HepG2 (cell line): Measurements from ENCODE around the gene OR10A6. TPM values are rescaled to one million over a fixed set of nuclear protein-coding genes. Genes with fewer than 3 reads are reported as not detected.

ENCODE experiments used
- ATAC-seq: fragments of 200-7000 bp; cut with Tn5 transposase; 3 replicates; pipeline ENCODE4 v1.9.1; 2020; ENCODE audit warnings: mild to moderate bottlenecking, moderate library complexity
- BruUV-seq: library from RNA; stranded (reverse); fragments of 400-500 nt; replicated peaks from 2 replicates; lab custom pipeline; 2021; lab: Mats Ljungman, UMichigan
- CTCF ChIA-PET: fragments of 300-600 bp; formaldehyde crosslinking; extraction: SDS; loops from one replicate; lab custom pipeline; 2021; ENCODE audit warnings: low total read pairs, inconsistent platforms, low intra/inter-chr PET ratio; lab: Yijun Ruan, JAX
- POLR2A ChIA-PET: fragments of 350-600 bp; sonication (Branson Sonifier 250); formaldehyde crosslinking; loops from one replicate; lab custom pipeline; 2020; ENCODE audit warnings: antibody characterized with exemption, inconsistent platforms; lab: Yijun Ruan, JAX
- DNase-seq: peaks from one replicate; pipeline ENCODE4 v3.0.0-alpha.2; 2015; ENCODE audit warnings: low spot score
- FAIRE-seq: peaks from 3 replicates; lab custom pipeline; 2011; peaks lifted over from hg19 to GRCh38; lab: Jason Lieb, UNC
- H2AFZ ChIP-seq: one replicate; pipeline ENCODE4 v1.6.1; 2011; ENCODE audit warnings: low read length, inconsistent platforms
- H3K27ac ChIP-seq: fragments of 300-600 bp; 3 replicates; pipeline ENCODE4 v1.8.0; 2011; ENCODE audit warnings: mixed run types, mild to moderate bottlenecking, mixed read lengths, low read length, inconsistent platforms; ENCODE audit not compliant: insufficient read depth; ENCODE audit errors: extremely low read length
- H3K27me3 ChIP-seq, 2 experiments: fragments of 200-600 bp in 1 of 2; 2 replicates in 1 of 2; 3 replicates in 1 of 2; pipeline versions ENCODE4 v1.6.0 to v1.8.0; 2011; ENCODE audit warnings: low read length in 2 of 2, mild to moderate bottlenecking in 2 of 2, moderate library complexity in 2 of 2, inconsistent platforms in 1 of 2; ENCODE audit not compliant: insufficient read depth in 2 of 2, control insufficient read depth in 1 of 2
- H3K36me3 ChIP-seq, 2 experiments: fragments of 200-600 bp in 1 of 2; replicated peaks in 1 of 2; 2 replicates in 1 of 2; 3 replicates in 1 of 2; pipeline versions ENCODE4 v1.5.1 to v1.8.0; 2011; ENCODE audit warnings: low read length in 2 of 2, inconsistent platforms in 1 of 2; ENCODE audit not compliant: insufficient read depth in 2 of 2, control insufficient read depth in 1 of 2
- H3K4me1 ChIP-seq: 2 replicates; pipeline ENCODE4 v1.5.1; 2012; ENCODE audit warnings: low read length, inconsistent platforms; ENCODE audit not compliant: insufficient read depth
- H3K4me2 ChIP-seq: 2 replicates; pipeline ENCODE4 v1.6.0; 2011; ENCODE audit warnings: low read depth, low read length, inconsistent platforms
- H3K4me3 ChIP-seq, 3 experiments: fragments of 200-600 bp in 1 of 3; sonication (generic), shearing (Covaris generic) in 1 of 3; replicated peaks in 1 of 3; 2 replicates each; pipeline ENCODE4 v1.5.1; 2011 to 2016; ENCODE audit warnings: low read length in 3 of 3, inconsistent platforms in 2 of 3, low read depth in 2 of 3, mild to moderate bottlenecking in 2 of 3, control low read depth in 1 of 3, mixed read lengths in 1 of 3; ENCODE audit not compliant: insufficient read depth in 1 of 3
- H3K79me2 ChIP-seq: one replicate; pipeline ENCODE4 v1.6.1; 2011; ENCODE audit warnings: low read length, inconsistent platforms; ENCODE audit not compliant: insufficient read depth
- H3K9ac ChIP-seq: 2 replicates; pipeline ENCODE4 v1.6.0; 2011; ENCODE audit warnings: mild to moderate bottlenecking, low read depth, low read length, inconsistent platforms; ENCODE audit not compliant: insufficient read depth
- H3K9me3 ChIP-seq: 2 replicates; pipeline ENCODE4 v1.5.1; 2012; ENCODE audit warnings: mild to moderate bottlenecking, low read length
- H4K20me1 ChIP-seq: 2 replicates; pipeline ENCODE4 v1.6.0; 2011; ENCODE audit warnings: inconsistent platforms, mild to moderate bottlenecking, low read length, moderate library complexity; ENCODE audit not compliant: insufficient read depth
- CBFB ChIP-seq: sonication (generic); formaldehyde crosslinking; IDR thresholded peaks from 2 replicates; pipeline ENCODE4 v1.4.0; 2020; ENCODE audit warnings: missing genetic modification reagents
- HCFC1 ChIP-seq: fragments of 150-350 bp; IDR thresholded peaks from 2 replicates; pipeline ENCODE4 v1.6.1; 2014; ENCODE audit warnings: low read depth, low read length
- KDM5B ChIP-seq: sonication (generic); formaldehyde crosslinking; IDR thresholded peaks from 2 replicates; pipeline ENCODE4 v1.4.0; 2020; ENCODE audit warnings: missing genetic modification reagents, mild to moderate bottlenecking, borderline replicate concordance
- MED13 ChIP-seq: sonication (generic); formaldehyde crosslinking; IDR thresholded peaks from 2 replicates; pipeline ENCODE4 v1.5.0; 2020; ENCODE audit warnings: missing genetic modification reagents
- MIXL1 ChIP-seq: IDR thresholded peaks from 2 replicates; pipeline ENCODE4 v1.6.1; 2016
- NCOA5 ChIP-seq: sonication (generic); formaldehyde crosslinking; IDR thresholded peaks from 2 replicates; pipeline ENCODE4 v1.4.0; 2020; ENCODE audit warnings: missing genetic modification reagents
- NR1H2 ChIP-seq: sonication (generic); formaldehyde crosslinking; IDR thresholded peaks from 2 replicates; pipeline ENCODE4 v1.8.1; 2022; ENCODE audit warnings: low read depth, missing genetic modification reagents, borderline replicate concordance
- NR2F1 ChIP-seq, 2 experiments: fragments of 450-650 bp in 1 of 2; formaldehyde crosslinking in 1 of 2; IDR thresholded peaks; 2 replicates each; pipeline versions ENCODE4 v1.5.0 to v1.6.1; 2016 to 2020; ENCODE audit warnings: mild to moderate bottlenecking in 1 of 2, missing compliant biosample characterization in 1 of 2, missing genetic modification reagents in 1 of 2, moderate library complexity in 1 of 2
- TBX3 ChIP-seq: fragments of 450-650 bp; IDR thresholded peaks from 2 replicates; pipeline ENCODE4 v1.6.1; 2017; ENCODE audit warnings: antibody characterized with exemption, mild to moderate bottlenecking, inconsistent platforms, borderline replicate concordance
- ZNF235 ChIP-seq: sonication (generic); formaldehyde crosslinking; IDR thresholded peaks from 2 replicates; pipeline ENCODE4 v1.8.1; 2023; ENCODE audit warnings: mild to moderate bottlenecking, missing genetic modification reagents, borderline replicate concordance
- ZNF556 ChIP-seq: sonication (generic); formaldehyde crosslinking; IDR thresholded peaks from 2 replicates; pipeline ENCODE4 v1.4.0; 2020; ENCODE audit warnings: mild to moderate bottlenecking, missing genetic modification reagents, borderline replicate concordance
- ZNF567 ChIP-seq: sonication (generic); formaldehyde crosslinking; IDR thresholded peaks from 2 replicates; pipeline ENCODE4 v1.8.1; 2023; ENCODE audit warnings: mild to moderate bottlenecking, missing genetic modification reagents, borderline replicate concordance
- WGBS: methylation state at CpG from one replicate; pipeline ENCODE4 v1.1.6; 2017; ENCODE audit warnings: low lambda C conversion rate; 5-methylcytosine and 5-hydroxymethylcytosine counted together
- in situ Hi-C: cut with HindIII; loops from 2 replicates; pipeline ENCODE4 v1.10.0; 2017; ENCODE audit warnings: low pct_unique_long_range_greater_than_20kb; ENCODE audit not compliant: extremely low pct_ligation_motif_present
- intact Hi-C: fragments of 100-400 bp; cut with micrococcal nuclease; formaldehyde crosslinking; loops from one replicate; pipeline ENCODE4 v1.10.0; 2022; ENCODE audit not compliant: unreplicated experiment
- polyA plus RNA-seq, 8 experiments: library from polyadenylated mRNA; depleted of rRNA in 3 of 8; stranded (reverse) in 7 of 8; unstranded in 1 of 8; fragments of >200 nt; fragmentation: Illumina TruSeq in 4 of 8; extraction: Trizol in 4 of 8; gene quantifications; 2 replicates each; pipeline versions ENCODE4 v1.2.1 to v1.2.3, GENCODE V29; 2011 to 2016; ENCODE audit warnings: low read depth in 4 of 8, missing spikeins in 1 of 8, mixed read lengths in 1 of 8; ENCODE audit not compliant: insufficient read depth in 1 of 8
- total RNA-seq, 5 experiments: library from RNA; depleted of rRNA; stranded (reverse); fragments of >200 nt; fragmentation: Illumina TruSeq; extraction: Trizol; gene quantifications; 2 replicates each; pipeline ENCODE4 v1.2.3, GENCODE V29; 2016; ENCODE audit warnings: low read depth in 1 of 5
- TF ChIP-seq, protein P1 (sequence below): sonication (generic); formaldehyde crosslinking; IDR thresholded peaks from 2 replicates; pipeline ENCODE4 v1.5.0; 2020; ENCODE audit warnings: mild to moderate bottlenecking, missing genetic modification reagents

The OR10A6 gene
- total and polyA plus RNA-seq, 2 of the 13 experiments (the other 11 are each of a cell fraction or from before 2014, with no cell fraction given) = not detected

DNA sequence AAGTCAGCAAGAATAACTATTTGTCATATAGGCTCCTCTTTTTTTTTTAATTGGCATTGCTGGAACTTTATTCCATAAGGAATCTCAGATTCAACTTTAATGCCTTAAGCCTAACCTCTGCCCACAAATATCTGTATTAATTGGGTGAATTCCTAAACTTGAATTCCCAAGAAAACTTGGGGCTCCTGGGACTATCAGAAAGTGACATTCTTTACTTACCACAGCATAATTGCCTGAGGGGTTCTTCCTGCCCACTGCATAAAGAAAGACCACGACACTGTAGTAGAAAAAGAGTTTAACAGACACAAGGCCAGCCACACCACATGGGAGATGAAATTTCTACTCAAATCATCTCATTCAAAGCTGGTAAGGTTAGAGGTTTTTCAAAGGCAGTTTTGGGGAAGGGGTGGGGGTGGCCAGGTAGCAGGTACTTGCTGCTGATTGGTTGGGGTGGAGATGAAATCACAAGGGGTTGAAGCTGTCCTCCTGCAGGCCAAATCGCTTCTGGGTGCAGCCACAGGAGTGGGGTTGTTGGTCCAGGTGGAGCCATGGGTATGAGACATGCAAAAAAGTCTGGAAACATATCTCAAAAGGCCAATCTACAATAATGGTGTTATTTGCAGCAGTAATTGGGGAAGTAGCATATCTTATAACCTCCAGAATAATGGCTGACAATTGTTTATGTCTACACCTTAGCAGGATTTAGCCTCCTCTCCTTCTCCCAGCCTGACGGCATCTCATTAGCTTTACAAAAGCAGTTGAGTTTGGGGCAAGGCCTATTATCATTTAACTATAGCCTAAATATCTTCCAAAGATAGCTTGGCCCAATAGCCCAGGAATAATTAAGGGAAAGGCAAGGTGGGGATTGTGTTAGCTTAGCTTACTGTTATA is 38.9 kb upstream of the OR10A6 start (continued):
- TF ChIP-seq NR2F1 (CRISPR knock-in tag; IDR thresholded peaks at IDR 0.05) (no peak), ZNF235 (CRISPR knock-in tag) (no peak), HCFC1 (no peak), MIXL1 (CRISPR knock-in tag) (no peak), ZNF567 (CRISPR knock-in tag) (no peak), KDM5B (no peak), NCOA5 (no peak), NR1H2 (CRISPR knock-in tag) (no peak)

DNA sequence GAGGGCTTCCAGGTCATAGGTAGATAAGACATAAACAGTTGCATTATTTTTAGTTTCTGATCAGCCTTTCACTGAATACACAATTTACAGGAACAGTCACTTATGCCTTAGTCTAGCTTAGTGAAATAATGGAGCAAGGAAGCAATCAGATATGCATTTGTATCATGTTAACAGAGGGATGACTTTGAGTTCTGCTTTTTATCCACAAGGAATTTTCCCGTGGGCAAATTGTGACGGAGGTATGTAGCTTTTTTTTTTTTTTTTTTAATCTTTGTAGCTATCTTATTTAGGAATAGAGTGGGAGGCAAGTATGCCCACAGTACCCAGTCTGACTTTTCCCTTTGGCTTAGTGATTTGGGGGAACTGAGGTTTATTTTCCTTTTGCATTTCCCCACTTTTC is 37.6 kb upstream of the OR10A6 start:
- H3K4me3 ChIP-seq = no peak overlapping the region
- no peak overlapping the region for H3K9ac ChIP-seq
- H3K4me1 ChIP-seq = no peaks in the 10 kb centered on the region
- TF ChIP-seq, protein P1, sequence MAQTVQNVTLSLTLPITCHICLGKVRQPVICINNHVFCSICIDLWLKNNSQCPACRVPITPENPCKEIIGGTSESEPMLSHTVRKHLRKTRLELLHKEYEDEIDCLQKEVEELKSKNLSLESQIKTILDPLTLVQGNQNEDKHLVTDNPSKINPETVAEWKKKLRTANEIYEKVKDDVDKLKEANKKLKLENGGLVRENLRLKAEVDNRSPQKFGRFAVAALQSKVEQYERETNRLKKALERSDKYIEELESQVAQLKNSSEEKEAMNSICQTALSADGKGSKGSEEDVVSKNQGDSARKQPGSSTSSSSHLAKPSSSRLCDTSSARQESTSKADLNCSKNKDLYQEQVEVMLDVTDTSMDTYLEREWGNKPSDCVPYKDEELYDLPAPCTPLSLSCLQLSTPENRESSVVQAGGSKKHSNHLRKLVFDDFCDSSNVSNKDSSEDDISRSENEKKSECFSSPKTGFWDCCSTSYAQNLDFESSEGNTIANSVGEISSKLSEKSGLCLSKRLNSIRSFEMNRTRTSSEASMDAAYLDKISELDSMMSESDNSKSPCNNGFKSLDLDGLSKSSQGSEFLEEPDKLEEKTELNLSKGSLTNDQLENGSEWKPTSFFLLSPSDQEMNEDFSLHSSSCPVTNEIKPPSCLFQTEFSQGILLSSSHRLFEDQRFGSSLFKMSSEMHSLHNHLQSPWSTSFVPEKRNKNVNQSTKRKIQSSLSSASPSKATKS (CRISPR knock-in tag) = no peak
- TF ChIP-seq MED13 (CRISPR knock-in tag) (no peak), ZNF556 (CRISPR knock-in tag) (no peak), CBFB (no peak), TBX3 (no peak)
- H3K36me3 ChIP-seq = no peaks in the 10 kb centered on the region
- in situ Hi-C loops (no loop called here), intact Hi-C loops (no loop called here)
- no peaks in the 10 kb centered on the region for H3K79me2 ChIP-seq
- no peak overlapping the region for H2AFZ ChIP-seq
- H3K27ac ChIP-seq = no peak overlapping the region
- CTCF ChIA-PET = no interaction called here
- H3K9me3 ChIP-seq = no peaks in the 10 kb centered on the region
- no peak overlapping the region for H3K4me2 ChIP-seq
- 2% methylated on average over 2 of the region's 2 CpGs for WGBS
- POLR2A ChIA-PET = no interaction called here
- BruUV-seq = no TSS peak
- DNase-seq (no peak), FAIRE-seq (no peak), ATAC-seq (no peak)
- peaks cover 0 to 4% of the 10 kb centered on the region in 2 experiments; a peak in 1 of 5 replicates for H3K27me3 ChIP-seq
- H4K20me1 ChIP-seq = no peaks in the 10 kb centered on the region
